ENCODE measurements around the gene NTF4. TPM values are rescaled to one million over a fixed set of nuclear protein-coding genes. Genes with fewer than 3 reads are reported as not detected.

NTF4 gene
- total and polyA plus RNA-seq, 2 of the 13 experiments (the other 11 are each of a cell fraction or from before 2014, with no cell fraction given) = not detected

GRCh38 chr19:49085020-49085867, 20.6 kb upstream of the NTF4 start, which contains the start of gene SNRNP70 (continued):
- no peak for TF ChIP-seq ZNF407 (CRISPR knock-in tag; IDR thresholded peaks at IDR 0.05; ENCODE audit: not compliant biosample characterization)
- TF ChIP-seq CBX2 (IDR thresholded peaks at IDR 0.05; ENCODE audit: low read depth, low read length) = no peak
- no peak for TF ChIP-seq CBX2 (CRISPR knock-in tag; IDR thresholded peaks at IDR 0.05; ENCODE audit: low read depth)
- no peak for TF ChIP-seq ZBTB2 (CRISPR knock-in tag; IDR thresholded peaks at IDR 0.05; ENCODE audit: low read depth)
- no peak for TF ChIP-seq NONO (IDR thresholded peaks at IDR 0.05)
- peak; percentile 72; the same call in 1 of the 2 replicates for TF ChIP-seq NONO (CRISPR knock-in tag; conservative IDR thresholded peaks at IDR 0.05)
- no peak for TF ChIP-seq GRHL1 (CRISPR knock-in tag; conservative IDR thresholded peaks at IDR 0.05)
- TF ChIP-seq ZBTB7A (CRISPR knock-in tag; IDR thresholded peaks at IDR 0.05) = peak; percentile 16; the same call in 1 of the 2 replicates
- TF ChIP-seq ZNF160 (CRISPR knock-in tag; IDR thresholded peaks at IDR 0.05) = peak; percentile 80; the same call in 1 of the 2 replicates
- TF ChIP-seq GZF1 (CRISPR knock-in tag; IDR thresholded peaks at IDR 0.05) = 0 out of 2 replicates have a peak, but pooled peaks have one; percentile 46
- TF ChIP-seq ZNF550 (CRISPR knock-in tag; IDR thresholded peaks at IDR 0.05; ENCODE audit: borderline replicate concordance) = no peak
- 0 out of 2 replicates have a peak, but pooled peaks have one; percentile 26 for TF ChIP-seq ZNF589 (CRISPR knock-in tag; conservative IDR thresholded peaks at IDR 0.05)
- peak; percentile 95 for TF ChIP-seq YEATS2 (CRISPR knock-in tag; IDR thresholded peaks at IDR 0.05; ENCODE audit: borderline replicate concordance)
- no peak for TF ChIP-seq SKI (IDR thresholded peaks at IDR 0.05; ENCODE audit: partially characterized antibody)
- no peak for TF ChIP-seq ATM (IDR thresholded peaks at IDR 0.05; ENCODE audit: borderline replicate concordance)
- TF ChIP-seq ZNF430 (CRISPR knock-in tag; IDR thresholded peaks at IDR 0.05) = no peak; the same call in 1 of the 2 replicates
- TF ChIP-seq ELF1 (CRISPR knock-in tag; IDR thresholded peaks at IDR 0.05) = peak; percentile 86
- peak; percentile 74 for TF ChIP-seq U2AF1 (optimal IDR thresholded peaks at IDR 0.05; ENCODE audit: low read depth, low read length)

All from HepG2 (cell line).